Measurements from ENCODE around the gene NPAS2. TPM values are rescaled to one million over a fixed set of nuclear protein-coding genes. Genes with fewer than 3 reads are reported as not detected.

NPAS2 gene
- total and polyA plus RNA-seq, 2 donors from 2014 or later = 8.4 to 44.5 TPM

DNA sequence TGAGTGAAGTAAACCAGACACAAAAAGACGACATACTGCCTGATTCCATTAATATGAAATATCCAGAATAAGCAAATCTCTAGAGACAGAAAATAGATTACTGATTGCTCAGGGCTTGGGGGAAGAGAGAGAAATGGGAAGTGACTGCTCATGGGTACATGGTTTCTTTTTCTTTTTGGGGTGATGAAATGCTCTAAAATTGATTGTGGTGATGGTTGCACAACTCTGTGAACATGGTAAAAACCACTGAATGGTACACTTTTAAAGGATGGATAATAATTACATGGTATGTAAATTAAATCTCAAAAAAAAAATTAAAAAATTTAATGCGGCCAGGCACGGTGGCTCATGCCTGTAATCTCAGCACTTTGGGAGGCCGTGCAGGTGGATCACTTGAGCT, 221.5 kb downstream of the NPAS2 start:
- H3K36me3 ChIP-seq (ENCODE audit: control insufficient read depth in 2 of 3, insufficient read depth in 3 of 3, low read length in 3 of 3) = peaks cover 2 to 11% (median 7%) of the 10 kb centered on the region in 3 donors
- DNase-seq (no peak), FAIRE-seq (no peak)
- H3K4me3 ChIP-seq (ENCODE audit: low read length in 3 of 3) = no peak overlapping the region
- H3K9ac ChIP-seq (ENCODE audit: low read length in 3 of 3) = no peak overlapping the region
- no peaks in the 10 kb centered on the region for H3K9me3 ChIP-seq (ENCODE audit: control insufficient read depth in 2 of 3, insufficient read depth in 1 of 3, low read length in 3 of 3)
- no peak for TF ChIP-seq CTCF (IDR thresholded peaks at IDR 0.05; ENCODE audit: borderline replicate concordance, extremely low read depth, insufficient read depth)
- intact Hi-C loops (cut with DNase I) = no loop called here
- H3K4me1 ChIP-seq (ENCODE audit: control insufficient read depth in 2 of 3, insufficient read depth in 2 of 3, low read depth in 1 of 3, low read length in 3 of 3) = no peaks in the 10 kb centered on the region
- no peaks in the 10 kb centered on the region for H3K27me3 ChIP-seq (ENCODE audit: control insufficient read depth, insufficient read depth, low read length)
- H3K27ac ChIP-seq (ENCODE audit: low read depth in 2 of 2, low read length in 2 of 2) = no peak overlapping the region

- H3K36me3 ChIP-seq (ENCODE audit: control insufficient read depth in 2 of 3, insufficient read depth in 3 of 3, low read length in 3 of 3) = no peaks in the 10 kb centered on the region
- no peak for TF ChIP-seq CTCF (IDR thresholded peaks at IDR 0.05; ENCODE audit: borderline replicate concordance, extremely low read depth, insufficient read depth)
Observed at GRCh38 chr2:101045330-101045729, 225.4 kb downstream of the NPAS2 start.

More at GRCh38 chr2:101045330-101045729, 225.4 kb downstream of the NPAS2 start:
- H3K9me3 ChIP-seq (ENCODE audit: control insufficient read depth in 2 of 3, insufficient read depth in 1 of 3, low read length in 3 of 3) = no peaks in the 10 kb centered on the region
- no peak overlapping the region for H3K27ac ChIP-seq (ENCODE audit: low read depth in 2 of 2, low read length in 2 of 2)
- no peak overlapping the region for H3K4me3 ChIP-seq (ENCODE audit: low read length in 3 of 3)
- intact Hi-C loops (cut with DNase I) = no loop called here
- peaks cover 0 to 2% (median 0%) of the 10 kb centered on the region in 3 donors for H3K4me1 ChIP-seq (ENCODE audit: control insufficient read depth in 2 of 3, insufficient read depth in 2 of 3, low read depth in 1 of 3, low read length in 3 of 3)
- FAIRE-seq (no peak), DNase-seq (no peak)
- no peak overlapping the region for H3K9ac ChIP-seq (ENCODE audit: low read length in 3 of 3)
- no peaks in the 10 kb centered on the region for H3K27me3 ChIP-seq (ENCODE audit: control insufficient read depth, insufficient read depth, low read length)

Other genes starting within 250 kb of the NPAS2 start
- gene RPL31, start 182.2 kb downstream of the NPAS2 start, total RNA-seq = 1,182 TPM
- gene RPL31, start 182.2 kb downstream of the NPAS2 start, polyA plus RNA-seq (ENCODE audit: insufficient read depth, low read depth, low replicate concordance) = 2,844 TPM